Esophagus muscularis mucosa (tissue), 3 donors: ENCODE data around the gene GPX7.

ENCODE experiments used
- CTCF ChIP-seq, 3 experiments: fragments of 200-600 bp in 2 of 3; fragments of 450-650 bp in 1 of 3; sonication (generic) in 2 of 3; IDR thresholded peaks; one replicate each; pipeline ENCODE4 v1.5.1; 2017 to 2019; ENCODE audit warnings: antibody characterized with exemption in 3 of 3, mild to moderate bottlenecking in 2 of 3, moderate library complexity in 1 of 3
- EP300 ChIP-seq: sonication (generic); formaldehyde crosslinking; IDR thresholded peaks from one replicate; pipeline ENCODE4 v1.6.1; 2017; ENCODE audit warnings: antibody characterized with exemption

GRCh38 chr1:52567943-52568342 lies 34.2 kb upstream of the GPX7 start:
- TF ChIP-seq CTCF (IDR thresholded peaks at IDR 0.05) = no peak
- no peak for TF ChIP-seq EP300
